Caco-2 (cell line): ENCODE data around the gene LTBP3. TPM values are rescaled to one million over a fixed set of nuclear protein-coding genes. Genes with fewer than 3 reads are reported as not detected.
A peak's percentile ranks its signal among the peaks of the same experiment; 100 is the strongest.

Experiments used
- BruUV-seq: library from RNA; stranded (reverse); fragments of 400-500 nt; replicated peaks from 2 replicates; lab custom pipeline; 2021; lab: Mats Ljungman, UMichigan
- CTCF ChIA-PET: fragments of 300-600 bp; sonication (Branson Sonifier 250); formaldehyde crosslinking; loops from one replicate; lab custom pipeline; 2022; ENCODE audit warnings: antibody characterized with exemption; lab: Charles Lee
- POLR2A ChIA-PET: fragments of 300-600 bp; sonication (Branson Sonifier 250); formaldehyde crosslinking; loops from one replicate; lab custom pipeline; 2022; ENCODE audit warnings: antibody characterized with exemption; lab: Charles Lee
- DNase-seq, 2 experiments: peaks; one replicate each; pipeline versions ENCODE4 v3.0.0 to v3.0.0-alpha.2; 2020 to 2022
- H3K27me3 ChIP-seq: replicated peaks from 2 replicates; pipeline ENCODE4 v1.6.0; 2011; ENCODE audit warnings: low read length; ENCODE audit not compliant: control insufficient read depth, insufficient read depth
- H3K36me3 ChIP-seq: 2 replicates; pipeline ENCODE4 v1.5.1; 2011; ENCODE audit warnings: low read length; ENCODE audit not compliant: control insufficient read depth, insufficient read depth
- H3K4me1 ChIP-seq: fragments of 250-450 bp; sonication (Bioruptor Pico); 2 replicates; pipeline ENCODE4 v1.5.1; 2020; ENCODE audit warnings: mild to moderate bottlenecking
- H3K4me3 ChIP-seq: 2 replicates; pipeline ENCODE4 v1.5.1; 2011; ENCODE audit warnings: low read depth, mild to moderate bottlenecking, control low read depth, low read length
- H3K9me3 ChIP-seq: fragments of 250-450 bp; sonication (Bioruptor Pico); 2 replicates; pipeline ENCODE4 v1.5.1; 2020; ENCODE audit warnings: mild to moderate bottlenecking, moderate library complexity
- H3K27ac Mint-ChIP-seq: one replicate; pipeline ENCODE4 v1.8.0; 2022; ENCODE audit warnings: mixed read lengths; ENCODE audit not compliant: unreplicated experiment
- H3K27me3 Mint-ChIP-seq: one replicate; pipeline ENCODE4 v1.8.0; 2022; ENCODE audit warnings: mixed read lengths; ENCODE audit not compliant: insufficient read depth, unreplicated experiment
- H3K36me3 Mint-ChIP-seq: one replicate; pipeline ENCODE4 v1.8.0; 2022; ENCODE audit warnings: mild to moderate bottlenecking, mixed read lengths; ENCODE audit not compliant: insufficient read depth, unreplicated experiment
- H3K4me1 Mint-ChIP-seq: one replicate; pipeline ENCODE4 v1.8.0; 2022; ENCODE audit warnings: low read depth, mixed read lengths; ENCODE audit not compliant: unreplicated experiment
- H3K4me3 Mint-ChIP-seq: one replicate; pipeline ENCODE4 v1.8.0; 2022; ENCODE audit warnings: mild to moderate bottlenecking, moderate library complexity, mixed read lengths; ENCODE audit not compliant: unreplicated experiment
- H3K9me3 Mint-ChIP-seq: one replicate; pipeline ENCODE4 v1.8.0; 2022; ENCODE audit warnings: mixed read lengths; ENCODE audit not compliant: unreplicated experiment
- intact Hi-C: fragments of 100-400 bp; cut with micrococcal nuclease; formaldehyde crosslinking; loops from one replicate; pipeline ENCODE4 v1.10.0; 2022; ENCODE audit not compliant: unreplicated experiment
- total RNA-seq: library from RNA; stranded (reverse); gene quantifications from 2 replicates; pipeline ENCODE4 v1.2.3, GENCODE V29; 2022
- TF ChIP-seq, protein P1 (sequence below), 2 experiments: fragments of 200-600 bp in 1 of 2; IDR thresholded peaks; 1 replicate in 1 of 2; 2 replicates in 1 of 2; pipeline versions ENCODE4 v1.5.1 to v1.8.0; 2011 to 2022; ENCODE audit warnings: antibody characterized with exemption in 1 of 2, control low read depth in 1 of 2, inconsistent platforms in 1 of 2, low read depth in 1 of 2, low read length in 1 of 2, mild to moderate bottlenecking in 1 of 2, moderate library complexity in 1 of 2; ENCODE audit not compliant: insufficient read depth in 1 of 2, severe bottlenecking in 1 of 2, unreplicated experiment in 1 of 2

The LTBP3 gene
- total RNA-seq, 1 experiment from 2014 or later = 91.2 TPM

DNA sequence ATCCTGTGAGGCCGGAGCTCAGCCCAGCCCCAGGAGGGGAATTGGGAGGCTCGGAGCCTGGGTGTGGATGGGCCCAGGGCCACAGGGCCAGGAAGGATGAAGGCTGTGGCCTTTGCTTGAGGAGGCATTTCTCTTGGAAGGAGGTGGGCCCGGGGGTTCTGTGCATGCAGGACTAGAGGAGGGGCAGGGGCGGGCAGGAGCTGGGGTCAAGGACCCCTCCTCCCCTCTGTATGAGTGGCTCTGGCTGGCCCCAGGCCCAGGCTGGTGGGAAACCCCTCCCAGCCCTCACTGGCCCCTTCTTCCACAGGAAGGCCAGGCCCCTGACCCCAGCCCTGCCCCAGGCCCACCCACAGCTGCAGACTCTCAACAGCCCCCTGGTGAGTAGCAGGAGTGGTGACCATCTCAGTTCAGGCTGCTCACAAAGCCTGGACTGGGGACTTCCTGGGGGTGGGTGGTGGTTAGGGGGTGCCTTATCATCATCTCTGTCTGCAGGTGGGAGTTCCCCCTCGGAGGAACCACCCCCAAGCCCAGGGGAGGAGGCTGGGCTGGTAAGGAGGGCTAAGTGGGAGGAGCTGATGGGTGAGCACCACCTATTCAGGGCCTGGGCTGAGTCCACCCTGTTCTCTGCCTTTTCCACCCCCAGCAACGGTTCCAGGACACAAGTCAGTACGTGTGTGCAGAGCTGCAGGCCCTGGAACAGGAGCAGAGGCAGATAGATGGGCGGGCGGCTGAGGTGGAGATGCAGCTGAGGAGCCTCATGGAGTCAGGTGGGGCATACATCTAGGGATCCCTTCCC is 31.5 kb upstream of the LTBP3 start:
- DNase-seq = no peak
- Mint-ChIP-seq H3K27ac (no peak overlapping the region), H3K36me3 (peaks cover 4% of the 10 kb centered on the region), H3K9me3 (no peaks in the 10 kb centered on the region), H3K27me3 (no peaks in the 10 kb centered on the region), H3K4me1 (no peaks in the 10 kb centered on the region), H3K4me3 (no peak overlapping the region)
- H3K36me3 ChIP-seq = peaks cover 1% of the 10 kb centered on the region; the same call in 1 of the 2 replicates
- H3K9me3 ChIP-seq = no peaks in the 10 kb centered on the region
- intact Hi-C loops = no loop called here
- H3K4me1 ChIP-seq = peaks cover 5% of the 10 kb centered on the region; the same call in 1 of the 2 replicates
- H3K4me3 ChIP-seq = no peak overlapping the region
- POLR2A ChIA-PET = no interaction called here
- no peaks in the 10 kb centered on the region for H3K27me3 ChIP-seq
- TF ChIP-seq, protein P1, sequence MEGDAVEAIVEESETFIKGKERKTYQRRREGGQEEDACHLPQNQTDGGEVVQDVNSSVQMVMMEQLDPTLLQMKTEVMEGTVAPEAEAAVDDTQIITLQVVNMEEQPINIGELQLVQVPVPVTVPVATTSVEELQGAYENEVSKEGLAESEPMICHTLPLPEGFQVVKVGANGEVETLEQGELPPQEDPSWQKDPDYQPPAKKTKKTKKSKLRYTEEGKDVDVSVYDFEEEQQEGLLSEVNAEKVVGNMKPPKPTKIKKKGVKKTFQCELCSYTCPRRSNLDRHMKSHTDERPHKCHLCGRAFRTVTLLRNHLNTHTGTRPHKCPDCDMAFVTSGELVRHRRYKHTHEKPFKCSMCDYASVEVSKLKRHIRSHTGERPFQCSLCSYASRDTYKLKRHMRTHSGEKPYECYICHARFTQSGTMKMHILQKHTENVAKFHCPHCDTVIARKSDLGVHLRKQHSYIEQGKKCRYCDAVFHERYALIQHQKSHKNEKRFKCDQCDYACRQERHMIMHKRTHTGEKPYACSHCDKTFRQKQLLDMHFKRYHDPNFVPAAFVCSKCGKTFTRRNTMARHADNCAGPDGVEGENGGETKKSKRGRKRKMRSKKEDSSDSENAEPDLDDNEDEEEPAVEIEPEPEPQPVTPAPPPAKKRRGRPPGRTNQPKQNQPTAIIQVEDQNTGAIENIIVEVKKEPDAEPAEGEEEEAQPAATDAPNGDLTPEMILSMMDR (IDR thresholded peaks at IDR 0.05; ENCODE audit: insufficient read depth in 1 of 2, low read depth in 1 of 2, low read length in 1 of 2, severe bottlenecking in 1 of 2, unreplicated experiment in 1 of 2) = no peak
- CTCF ChIA-PET = interaction anchor here (0.6 kb wide), 1 partner anchor 74 kb away, joined by 3 read pairs; no protein-coding TSS in a partner anchor
- BruUV-seq = no TSS peak

GRCh38 chr11:65588199-65589054 is 30.3 kb upstream of the LTBP3 start:
- no peak overlapping the region for H3K4me3 Mint-ChIP-seq
- H3K4me1 Mint-ChIP-seq = no peaks in the 10 kb centered on the region
- no peaks in the 10 kb centered on the region for H3K9me3 Mint-ChIP-seq
- H3K27me3 ChIP-seq = no peaks in the 10 kb centered on the region
- BruUV-seq = no TSS peak
- H3K36me3 Mint-ChIP-seq = peaks cover 4% of the 10 kb centered on the region
- ChIA-PET CTCF (interaction anchor here (0.9 kb wide), 1 partner anchor 27 kb away, joined by 3 read pairs; the partner anchor contains the start of gene PCNX3), POLR2A (interaction anchor here (0.8 kb wide), 1 partner anchor 15 kb away, joined by 3 read pairs; no protein-coding TSS in a partner anchor)
- peaks cover 1% of the 10 kb centered on the region; the same call in 1 of the 2 replicates for H3K36me3 ChIP-seq
- intact Hi-C loops = no loop called here
- H3K9me3 ChIP-seq = no peaks in the 10 kb centered on the region
- TF ChIP-seq, protein P1 (IDR thresholded peaks at IDR 0.05; ENCODE audit: insufficient read depth in 1 of 2, low read depth in 1 of 2, low read length in 1 of 2, severe bottlenecking in 1 of 2, unreplicated experiment in 1 of 2) = peak; percentile 58 to 71
- no peak overlapping the region for H3K4me3 ChIP-seq
- DNase-seq = peak in 1 of 2 experiments; percentile 72
- peaks cover 5% of the 10 kb centered on the region; the same call in 1 of the 2 replicates for H3K4me1 ChIP-seq
- H3K27me3 Mint-ChIP-seq = no peaks in the 10 kb centered on the region
- no peak overlapping the region for H3K27ac Mint-ChIP-seq

DNA sequence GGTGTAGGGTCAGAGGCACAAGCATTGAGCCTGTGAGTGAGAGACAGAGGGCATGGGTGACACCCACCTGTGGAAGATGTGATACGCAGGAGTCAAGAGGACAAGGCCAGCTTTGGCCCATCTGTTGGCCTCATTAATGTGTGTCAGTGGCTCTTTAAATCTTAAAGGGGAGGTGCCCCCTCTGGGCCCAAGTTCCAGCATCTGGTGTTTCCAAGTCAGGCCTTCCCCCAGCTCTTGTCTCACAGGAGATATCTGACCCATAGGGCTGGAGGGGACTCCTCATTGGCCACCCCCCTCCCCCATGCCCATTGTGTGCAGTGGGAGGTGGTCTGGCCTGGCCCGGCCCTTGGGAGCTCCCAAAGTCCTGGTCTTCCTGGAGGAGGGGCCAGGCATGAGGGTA is 28.5 kb upstream of the LTBP3 start:
- Mint-ChIP-seq H3K9me3 (no peaks in the 10 kb centered on the region), H3K4me1 (no peaks in the 10 kb centered on the region), H3K36me3 (peaks cover 4% of the 10 kb centered on the region), H3K27me3 (no peaks in the 10 kb centered on the region), H3K4me3 (no peak overlapping the region), H3K27ac (no peak overlapping the region)
- Histone ChIP-seq H3K27me3 (no peaks in the 10 kb centered on the region), H3K4me3 (no peak overlapping the region), H3K9me3 (no peaks in the 10 kb centered on the region), H3K4me1 (no peaks in the 10 kb centered on the region), H3K36me3 (no peaks in the 10 kb centered on the region)
- CTCF ChIA-PET = no interaction called here
- intact Hi-C loops = no loop called here
- POLR2A ChIA-PET = interaction anchor here (0.5 kb wide), 1 partner anchor 271 kb away, joined by 4 read pairs; the partner anchor contains the start of gene CFL1
- BruUV-seq = no TSS peak
- TF ChIP-seq, protein P1 (IDR thresholded peaks at IDR 0.05; ENCODE audit: insufficient read depth in 1 of 2, low read depth in 1 of 2, low read length in 1 of 2, severe bottlenecking in 1 of 2, unreplicated experiment in 1 of 2) = no peak
- no peak for DNase-seq
